Right cardiac atrium (tissue), 5 donors: Measurements from ENCODE around the gene RPL22L1. TPM values are rescaled to one million over a fixed set of nuclear protein-coding genes. Genes with fewer than 3 reads are reported as not detected.
"Not testable (repeated sequence)": the region's sequence is repeated elsewhere in the genome, so short reads cannot be mapped to it uniquely, and the experiment has no call there.

Experiments used
- ATAC-seq, 2 donors: fragments of 200-7000 bp; cut with Tn5 transposase; one replicate each; pipeline versions ENCODE4 v1.8.0 to v1.9.1; 2020; ENCODE audit warnings: moderate library complexity in 2 of 2, mild to moderate bottlenecking in 1 of 2
- DNase-seq, 3 donors: peaks; one replicate each; pipeline ENCODE4 v3.0.0-alpha.2; 2020
- H3K27ac ChIP-seq: one replicate; pipeline ENCODE4 v1.5.1; 2013; ENCODE audit warnings: mild to moderate bottlenecking, low read length, control low read depth, moderate library complexity
- H3K27me3 ChIP-seq: one replicate; pipeline ENCODE4 v1.6.1; 2013; ENCODE audit not compliant: control insufficient read depth, insufficient read depth
- H3K4me1 ChIP-seq: one replicate; pipeline ENCODE4 v1.6.1; 2013; ENCODE audit warnings: low read length; ENCODE audit not compliant: control insufficient read depth, insufficient read depth
- H3K4me3 ChIP-seq: one replicate; pipeline ENCODE4 v1.5.1; 2013; ENCODE audit warnings: low read length, control low read depth
- H3K9me3 ChIP-seq: one replicate; pipeline ENCODE4 v1.6.1; 2013; ENCODE audit warnings: low read length; ENCODE audit not compliant: control insufficient read depth
- WGBS: extraction: QIAGEN DNeasy Blood & Tissue Kit; methylation state at CpG from one replicate; pipeline ENCODE4 v1.1.7; 2013; 5-methylcytosine and 5-hydroxymethylcytosine counted together
- intact Hi-C, 4 donors: fragments of 100-400 bp; cut with DNase I; formaldehyde crosslinking; loops; one replicate each; pipeline versions ENCODE4 v1.11.0 to v1.14.0; 2022 to 2023
- polyA plus RNA-seq: library from polyadenylated mRNA; stranded (reverse); fragments of 200-250 nt; gene quantifications from one replicate; pipeline ENCODE4 v1.2.3, GENCODE V29; 2013
- total RNA-seq, 4 donors: library from RNA; stranded (reverse); fragmentation: NEBNext Ultra II Directional; extraction: Animal tissue kit (Norgen Biotek cat#: 25700); gene quantifications; one replicate each; pipeline ENCODE4 v1.2.1, GENCODE V29; 2021
- donor health status: healthy with polysubstance abuse.
- donor health status: DM: no; HTN: yes; CAD: no.
- donor health status: DM: no; HTN: no; CAD: no.
- donor health status: DM: no; HTN: yes; CAD: no; lungs with severe emphysema.
- donor health status: DM: yes; HTN: yes; CAD: no.

Gene RPL22L1
- total and polyA plus RNA-seq, 5 donors = 16.8 to 44.9 (median 18.9) TPM

- 93% methylated on average over 2 of the region's 2 CpGs for WGBS
- H3K4me3 ChIP-seq = no peak overlapping the region
- no peaks in the 10 kb centered on the region for H3K4me1 ChIP-seq
- no peak for DNase-seq
- ATAC-seq = no peak
- no peaks in the 10 kb centered on the region for H3K27me3 ChIP-seq
- no peaks in the 10 kb centered on the region for H3K9me3 ChIP-seq
- intact Hi-C loops = no loop called here
- no peak overlapping the region for H3K27ac ChIP-seq
Measured at GRCh38 chr3:170905862-170906261, 35.9 kb upstream of the RPL22L1 start.

GRCh38 chr3:170903123-170903522 is 33.1 kb upstream of the RPL22L1 start:
- Histone ChIP-seq H3K27ac (no peak overlapping the region), H3K4me3 (no peak overlapping the region), H3K4me1 (no peaks in the 10 kb centered on the region), H3K9me3 (no peaks in the 10 kb centered on the region), H3K27me3 (no peaks in the 10 kb centered on the region)
- WGBS = 97% methylated on average over 3 of the region's 3 CpGs
- intact Hi-C loops = no loop called here
- DNase-seq = no peak
- ATAC-seq = no peak

GRCh38 chr3:170899455-170899854 is 29.5 kb upstream of the RPL22L1 start:
- Histone ChIP-seq H3K4me1 (no peaks in the 10 kb centered on the region), H3K9me3 (no peaks in the 10 kb centered on the region), H3K27me3 (no peaks in the 10 kb centered on the region), H3K4me3 (no peak overlapping the region), H3K27ac (no peak overlapping the region)
- DNase-seq (no peak), ATAC-seq (no peak)
- intact Hi-C loops = no loop called here
- 95% methylated on average over 1 of the region's 1 CpG for WGBS

- intact Hi-C loops = no loop called here
- Histone ChIP-seq H3K9me3 (no peaks in the 10 kb centered on the region), H3K27me3 (no peaks in the 10 kb centered on the region), H3K4me1 (no peaks in the 10 kb centered on the region), H3K4me3 (no peak overlapping the region), H3K27ac (no peak overlapping the region)
- DNase-seq (no peak), ATAC-seq (no peak)
- WGBS = 94% methylated on average over 2 of the region's 2 CpGs
Measured at GRCh38 chr3:170897978-170898377, 28.0 kb upstream of the RPL22L1 start.

GRCh38 chr3:170897199-170897598 is 27.2 kb upstream of the RPL22L1 start:
- H3K9me3 ChIP-seq, intact Hi-C loops, H3K27ac ChIP-seq, ATAC-seq, H3K4me1 ChIP-seq, H3K27me3 ChIP-seq, H3K4me3 ChIP-seq, DNase-seq: not testable (repeated sequence)
- 91% methylated on average over 1 of the region's 1 CpG for WGBS

- 88% methylated on average over 1 of the region's 1 CpG for WGBS
- Histone ChIP-seq H3K9me3 (no peaks in the 10 kb centered on the region), H3K4me1 (no peaks in the 10 kb centered on the region), H3K27me3 (no peaks in the 10 kb centered on the region), H3K27ac (no peak overlapping the region), H3K4me3 (no peak overlapping the region)
- intact Hi-C loops = no loop called here
- ATAC-seq = no peak
- DNase-seq = no peak
Measured at GRCh38 chr3:170896781-170897180, 26.8 kb upstream of the RPL22L1 start.

- H3K4me3 ChIP-seq, H3K9me3 ChIP-seq, ATAC-seq, H3K27me3 ChIP-seq, DNase-seq, intact Hi-C loops, H3K4me1 ChIP-seq, H3K27ac ChIP-seq: not testable (repeated sequence)
- WGBS = 90% methylated on average over 6 of the region's 6 CpGs
Measured at GRCh38 chr3:170896333-170896732, 26.3 kb upstream of the RPL22L1 start.

- H3K4me3 ChIP-seq = no peak overlapping the region
- no peak overlapping the region for H3K27ac ChIP-seq
- intact Hi-C loops = no loop called here
- no peaks in the 10 kb centered on the region for H3K4me1 ChIP-seq
- DNase-seq (no peak), ATAC-seq (no peak)
- 97% methylated on average over 8 of the region's 8 CpGs for WGBS
- no peaks in the 10 kb centered on the region for H3K27me3 ChIP-seq
- no peaks in the 10 kb centered on the region for H3K9me3 ChIP-seq
Measured at GRCh38 chr3:170893895-170894294, 23.9 kb upstream of the RPL22L1 start.

GRCh38 chr3:170889630-170890029 is 19.6 kb upstream of the RPL22L1 start:
- no peaks in the 10 kb centered on the region for H3K9me3 ChIP-seq

GRCh38 chr3:170889132-170889531 is 19.1 kb upstream of the RPL22L1 start:
- Histone ChIP-seq H3K27me3 (no peaks in the 10 kb centered on the region), H3K4me1 (no peaks in the 10 kb centered on the region), H3K27ac (no peak overlapping the region), H3K4me3 (no peak overlapping the region), H3K9me3 (no peaks in the 10 kb centered on the region)
- DNase-seq (no peak), ATAC-seq (no peak)
- intact Hi-C loops = no loop called here

More at GRCh38 chr3:170889630-170890029, 19.6 kb upstream of the RPL22L1 start:
- Histone ChIP-seq H3K27me3 (no peaks in the 10 kb centered on the region), H3K4me3 (no peak overlapping the region), H3K27ac (no peak overlapping the region), H3K4me1 (no peaks in the 10 kb centered on the region)
- no peak for ATAC-seq
- intact Hi-C loops = no loop called here
- no peak for DNase-seq
- 62% methylated on average over 1 of the region's 1 CpG for WGBS

GRCh38 chr3:170884109-170884930 is 14.3 kb upstream of the RPL22L1 start:
- ATAC-seq, DNase-seq, H3K9me3 ChIP-seq, H3K4me3 ChIP-seq, H3K4me1 ChIP-seq, intact Hi-C loops, H3K27me3 ChIP-seq, H3K27ac ChIP-seq: not testable (repeated sequence)
- 89% methylated on average over 20 of the region's 24 CpGs for WGBS

GRCh38 chr3:170878688-170879087 is 8.7 kb upstream of the RPL22L1 start:
- WGBS = 93% methylated on average over 2 of the region's 5 CpGs
- H3K9me3 ChIP-seq, intact Hi-C loops, H3K27me3 ChIP-seq, H3K4me3 ChIP-seq, H3K4me1 ChIP-seq, H3K27ac ChIP-seq, ATAC-seq, DNase-seq: not testable (repeated sequence)
